ENCODE results near the gene TAF1C. TPM values are rescaled to one million over a fixed set of nuclear protein-coding genes. Genes with fewer than 3 reads are reported as not detected.

Gene TAF1C
- total RNA-seq, 1 experiment from 2014 or later, result 39.8 TPM

- no peak for DNase-seq (ENCODE audit: low spot score)
These were observed 54.2 kb downstream of the TAF1C start for GRCh38 chr16:84132527-84133285.

- no peak for DNase-seq (ENCODE audit: low spot score)
These were observed 55.7 kb downstream of the TAF1C start for GRCh38 chr16:84131117-84131516.

Other genes starting within 250 kb of the TAF1C start
- 14.2 and 16.1 TPM in 2 replicates for gene OSGIN1, start 233.8 kb downstream of the TAF1C start, total RNA-seq (2014; rRNA removed; shearing (Covaris generic))
- 0.10 TPM in 1 of 2 replicates, not detected in the other for gene NECAB2, start 218.8 kb downstream of the TAF1C start, total RNA-seq (2014; rRNA removed; shearing (Covaris generic))
- gene SLC38A8, start 144.3 kb downstream of the TAF1C start, total RNA-seq (2014; rRNA removed; shearing (Covaris generic)), result not detected in 2 replicates
- 50.1 and 57.4 TPM in 2 replicates for gene MBTPS1, start 70.1 kb downstream of the TAF1C start, total RNA-seq (2014; rRNA removed; shearing (Covaris generic))
- gene HSDL1, start 41.9 kb downstream of the TAF1C start, total RNA-seq (2014; rRNA removed; shearing (Covaris generic)), result 5.8 and 6.6 TPM in 2 replicates
- 0.03 and 0.08 TPM in 2 replicates for gene DNAAF1, start 41.7 kb downstream of the TAF1C start, total RNA-seq (2014; rRNA removed; shearing (Covaris generic))
- not detected in 2 replicates for gene ADAD2, start 4.1 kb upstream of the TAF1C start, total RNA-seq (2014; rRNA removed; shearing (Covaris generic))
- not detected in 2 replicates for gene KCNG4, start 53.0 kb upstream of the TAF1C start, total RNA-seq (2014; rRNA removed; shearing (Covaris generic))
- not detected in 2 replicates for gene WFDC1, start 107.8 kb upstream of the TAF1C start, total RNA-seq (2014; rRNA removed; shearing (Covaris generic))
- 67.9 and 72.4 TPM in 2 replicates for gene ATP2C2, start 181.5 kb upstream of the TAF1C start, total RNA-seq (2014; rRNA removed; shearing (Covaris generic))

Data from HT-29 (cell line).